Psoas muscle (tissue), 8 donors: ENCODE results near the gene ZNF174. TPM values are rescaled to one million over a fixed set of nuclear protein-coding genes. Genes with fewer than 3 reads are reported as not detected.

Experiments
- ATAC-seq, 4 donors: fragments of 200-7000 bp; cut with Tn5 transposase; one replicate each; pipeline ENCODE4 v1.9.1; 2020; ENCODE audit warnings: moderate library complexity in 3 of 4, mild to moderate bottlenecking in 2 of 4
- DNase-seq, 2 donors: peaks; one replicate each; pipeline ENCODE4 v3.0.0-alpha.2; 2020
- H3K27ac ChIP-seq: fragments of 200-600 bp; one replicate; pipeline ENCODE4 v1.8.0; 2022
- H3K27me3 ChIP-seq, 3 donors: fragments of 200-600 bp in 1 of 3; one replicate each; pipeline versions ENCODE4 v1.6.1 to v1.8.0; 2013 to 2022; ENCODE audit warnings: low read length in 2 of 3, mild to moderate bottlenecking in 2 of 3, moderate library complexity in 1 of 3; ENCODE audit not compliant: insufficient read depth in 3 of 3
- H3K36me3 ChIP-seq, 2 donors: fragments of 200-600 bp in 1 of 2; one replicate each; pipeline versions ENCODE4 v1.6.1 to v1.8.0; 2013 to 2022; ENCODE audit warnings: low read depth in 1 of 2, mild to moderate bottlenecking in 1 of 2, moderate library complexity in 1 of 2; ENCODE audit not compliant: insufficient read depth in 1 of 2
- H3K4me1 ChIP-seq: fragments of 200-600 bp; one replicate; pipeline ENCODE4 v1.8.0; 2022
- H3K4me3 ChIP-seq: fragments of 200-600 bp; one replicate; pipeline ENCODE4 v1.8.0; 2022; ENCODE audit warnings: mild to moderate bottlenecking
- H3K9me3 ChIP-seq: fragments of 200-600 bp; one replicate; pipeline ENCODE4 v1.8.0; 2022
- WGBS, 3 donors: extraction: QIAGEN DNeasy Blood & Tissue Kit; methylation state at CpG; one replicate each; pipeline versions ENCODE4 v1.1.6 to v1.1.7; 2013; 5-methylcytosine and 5-hydroxymethylcytosine counted together
- intact Hi-C, 2 donors: fragments of 100-400 bp; cut with DNase I; formaldehyde crosslinking; loops; one replicate each; pipeline versions ENCODE4 v1.11.0 to v1.14.2; 2022
- long read RNA-seq, 2 donors: library from polyadenylated mRNA; unstranded; transcript quantifications; one replicate each; pipeline ENCODE4 v2.0.0, GENCODE V29; 2021
- polyA plus RNA-seq, 3 donors: library from polyadenylated mRNA; stranded (reverse); fragments of 200-250 nt; gene quantifications; one replicate each; pipeline ENCODE4 v1.2.3, GENCODE V29; 2013
- total RNA-seq, 4 donors: library from RNA; stranded (reverse); fragmentation: NEBNext Ultra II Directional in 2 of 4; extraction: Animal tissue kit (Norgen Biotek cat#: 25700) in 2 of 4; gene quantifications; one replicate each; pipeline versions ENCODE4 v1.2.1 to v1.2.4, GENCODE V29; 2021 to 2023
- TF ChIP-seq, protein P1 (sequence below): fragments of 200-600 bp; IDR thresholded peaks from one replicate; pipeline ENCODE4 v1.8.0; 2022; ENCODE audit warnings: antibody characterized with exemption
- donor health status: healthy with polysubstance abuse.
- donor health status: DM: no; HTN: no; CAD: no; lungs with moderate emphysema.
- donor health status: Bipolar disorder and iron deficiency.
- donor health status: healthy.
- donor health status: DM: yes; HTN: yes; CAD: no.
- donor health status: DM: no; HTN: no; CAD: no.
- donor health status: DM: no; HTN: no; CAD: no.
- donor health status: DM: yes; HTN: yes; CAD: no.

Gene ZNF174
- total RNA-seq, result 1 to 10 TPM; 6.2 to 8.4 (median 7.6) TPM
- 10 to 100 TPM in 1 of 3 donors, 1 to 10 TPM in 2; 6.1 to 23.3 (median 6.5) TPM for polyA plus RNA-seq
- long read RNA-seq, donor 1, partial matches to known transcripts, result 0 of 2 reads
- long read RNA-seq, donor 1, other reads (novel, unspliced or antisense), result 0 of 2 reads
- long read RNA-seq, donor 2, transcript ZNF174-202 (3 exons, 1,557 nt), result minor isoform, 9 of 22 reads
- long read RNA-seq, donor 2, transcript ZNF174-201 (3 exons, 2,260 nt), result major isoform, 13 of 22 reads
- long read RNA-seq, donor 2, partial matches to known transcripts, result 0 of 22 reads
- long read RNA-seq, donor 2, other reads (novel, unspliced or antisense), result 0 of 22 reads

DNA sequence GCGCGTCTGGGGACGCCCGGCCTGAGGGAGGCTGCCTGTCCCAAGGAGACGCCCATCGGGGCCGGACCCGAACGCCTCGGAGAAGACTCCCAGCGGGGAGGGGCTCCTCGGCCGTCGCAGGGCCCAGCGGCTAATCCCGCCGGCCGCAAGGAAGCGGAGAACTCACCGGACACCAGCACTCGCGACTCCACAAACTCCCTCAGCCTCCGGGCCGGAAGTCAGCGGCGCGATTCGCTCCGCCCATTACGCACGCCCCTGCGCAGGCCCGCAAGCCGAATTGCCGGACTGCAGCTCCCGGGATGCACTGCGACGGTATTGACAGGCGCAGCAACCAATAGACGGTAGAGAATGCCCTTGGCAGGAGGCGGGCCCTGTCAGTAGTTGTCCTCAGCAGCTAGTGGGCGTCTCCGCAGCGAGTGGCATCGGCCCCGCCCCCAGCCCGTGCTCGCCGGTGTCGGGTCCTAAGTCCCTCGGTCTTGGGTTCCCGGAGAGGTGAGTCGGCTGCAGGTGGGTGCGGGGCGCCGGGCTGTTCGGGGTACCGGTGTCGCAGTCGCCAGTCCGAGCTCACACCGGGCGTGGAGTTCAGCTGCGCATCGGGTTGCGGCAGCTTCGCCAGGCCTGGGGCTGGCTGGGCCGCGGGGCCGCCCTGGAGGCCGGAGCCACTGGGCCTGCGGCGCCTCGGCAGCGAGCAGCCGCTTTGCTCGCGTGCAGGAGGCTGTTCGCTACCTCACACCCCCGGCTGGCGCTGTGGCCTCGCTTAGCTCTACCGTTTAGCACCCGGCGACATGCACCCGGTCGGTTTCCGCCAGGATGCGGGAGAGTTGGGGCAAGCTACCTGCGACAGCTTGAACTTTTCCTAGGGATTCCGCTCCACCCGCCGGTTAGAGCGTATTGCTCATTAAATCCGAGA lies at the start of gene ZNF174, which contains the start of gene ZSCAN32:
ZNF174 (plus strand) TSS at position 437 of the 910 bp plus-strand sequence. CDS start 790 bp downstream, outside the sequence.
ZSCAN32 (minus strand) TSS at position 226 of the 910 bp plus-strand sequence. CDS start 3,447 bp downstream, outside the sequence.
- TF ChIP-seq, protein P1, sequence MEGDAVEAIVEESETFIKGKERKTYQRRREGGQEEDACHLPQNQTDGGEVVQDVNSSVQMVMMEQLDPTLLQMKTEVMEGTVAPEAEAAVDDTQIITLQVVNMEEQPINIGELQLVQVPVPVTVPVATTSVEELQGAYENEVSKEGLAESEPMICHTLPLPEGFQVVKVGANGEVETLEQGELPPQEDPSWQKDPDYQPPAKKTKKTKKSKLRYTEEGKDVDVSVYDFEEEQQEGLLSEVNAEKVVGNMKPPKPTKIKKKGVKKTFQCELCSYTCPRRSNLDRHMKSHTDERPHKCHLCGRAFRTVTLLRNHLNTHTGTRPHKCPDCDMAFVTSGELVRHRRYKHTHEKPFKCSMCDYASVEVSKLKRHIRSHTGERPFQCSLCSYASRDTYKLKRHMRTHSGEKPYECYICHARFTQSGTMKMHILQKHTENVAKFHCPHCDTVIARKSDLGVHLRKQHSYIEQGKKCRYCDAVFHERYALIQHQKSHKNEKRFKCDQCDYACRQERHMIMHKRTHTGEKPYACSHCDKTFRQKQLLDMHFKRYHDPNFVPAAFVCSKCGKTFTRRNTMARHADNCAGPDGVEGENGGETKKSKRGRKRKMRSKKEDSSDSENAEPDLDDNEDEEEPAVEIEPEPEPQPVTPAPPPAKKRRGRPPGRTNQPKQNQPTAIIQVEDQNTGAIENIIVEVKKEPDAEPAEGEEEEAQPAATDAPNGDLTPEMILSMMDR, result no peak
- intact Hi-C loops, result loop anchor here (1.0 to 5.0 kb wide), 4 partner anchors 56 to 100 kb away; partner anchors contain the start of genes CLUAP1 (in 1 of the 2), TIGD7 (in 1 of the 2) and ZNF75A (in 1 of the 2)
- peak; percentile 99 for DNase-seq
- 0% methylated on average over 75 to 95 of the region's 95 CpGs for WGBS, 3 donors
- ATAC-seq, result peak; percentile 99 to 100 (median 100)
- Histone ChIP-seq H3K27ac (peak within 1 kb of the TSS; percentile 90), H3K4me3 (peak within 1 kb of the TSS; percentile 98), H3K9me3 (peaks cover 45% of the 10 kb centered on the region), H3K27me3 (no peaks in the 10 kb centered on the region), H3K4me1 (peaks cover 12% of the 10 kb centered on the region), H3K36me3 (peaks cover 17 to 54% of the 10 kb centered on the region in 2 donors)

- intact Hi-C loops, result no loop called here
- Histone ChIP-seq H3K27ac (no peak within 1 kb of the TSS), H3K4me1 (no peaks in the 10 kb centered on the region), H3K4me3 (no peak within 1 kb of the TSS), H3K36me3 (no peaks in the 10 kb centered on the region), H3K27me3 (no peaks in the 10 kb centered on the region), H3K9me3 (peaks cover 4% of the 10 kb centered on the region)
- ATAC-seq (no peak), DNase-seq (no peak)
- WGBS, 3 donors, result 61 to 64% (median 63%) methylated on average over 3 of the region's 3 CpGs
- TF ChIP-seq, protein P1, result no peak
Measured at GRCh38 chr16:3355589-3355988, 45.4 kb upstream of the ZNF174 start, which contains the start of gene OR2C1. TSS of gene OR2C1 (plus strand) at chr16:3355889. CDS start at chr16:3355941, 52 bp downstream.

DNA sequence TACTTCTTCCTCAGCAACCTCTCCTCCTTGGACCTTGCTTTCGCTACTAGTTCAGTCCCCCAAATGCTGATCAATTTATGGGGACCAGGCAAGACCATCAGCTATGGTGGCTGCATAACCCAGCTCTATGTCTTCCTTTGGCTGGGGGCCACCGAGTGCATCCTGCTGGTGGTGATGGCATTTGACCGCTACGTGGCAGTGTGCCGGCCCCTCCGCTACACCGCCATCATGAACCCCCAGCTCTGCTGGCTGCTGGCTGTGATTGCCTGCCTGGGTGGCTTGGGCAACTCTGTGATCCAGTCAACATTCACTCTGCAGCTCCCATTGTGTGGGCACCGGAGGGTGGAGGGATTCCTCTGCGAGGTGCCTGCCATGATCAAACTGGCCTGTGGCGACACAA lies 44.9 kb upstream of the ZNF174 start:
- intact Hi-C loops, result no loop called here
- no peak overlapping the region for H3K4me3 ChIP-seq
- no peak overlapping the region for H3K27ac ChIP-seq
- H3K27me3 ChIP-seq, result no peaks in the 10 kb centered on the region
- DNase-seq, result no peak
- H3K4me1 ChIP-seq, result no peaks in the 10 kb centered on the region
- WGBS, 3 donors, result 77 to 84% (median 81%) methylated on average over 10 of the region's 10 CpGs
- H3K36me3 ChIP-seq, result no peaks in the 10 kb centered on the region
- H3K9me3 ChIP-seq, result peaks cover 4% of the 10 kb centered on the region
- ATAC-seq, result no peak
- TF ChIP-seq, protein P1, result no peak

DNA sequence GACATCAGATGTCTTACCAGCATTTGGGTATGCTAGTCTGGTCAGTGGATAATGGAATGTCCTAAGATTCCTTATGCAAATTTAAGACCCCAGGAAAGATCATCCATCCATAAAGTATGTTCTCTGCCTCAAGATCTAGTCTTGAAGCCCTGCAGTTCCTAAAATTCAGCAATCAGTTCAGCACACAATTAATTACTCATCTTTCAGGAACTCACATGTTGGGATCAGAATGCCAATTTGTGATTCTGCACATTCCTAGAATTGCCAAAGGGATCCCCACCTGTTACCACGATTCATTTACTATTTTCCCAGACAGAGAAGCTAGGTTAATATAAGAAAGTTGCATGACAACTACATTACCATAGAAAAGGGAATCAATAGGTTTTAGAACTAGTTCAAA lies 42.1 kb upstream of the ZNF174 start:
- WGBS, 3 donors, result 15 to 24% (median 19%) methylated on average over 1 of the region's 1 CpG
- Histone ChIP-seq H3K27ac (no peak overlapping the region), H3K27me3 (no peaks in the 10 kb centered on the region), H3K36me3 (no peaks in the 10 kb centered on the region), H3K4me3 (no peak overlapping the region), H3K4me1 (no peaks in the 10 kb centered on the region), H3K9me3 (peaks cover 2% of the 10 kb centered on the region)
- TF ChIP-seq, protein P1, result no peak
- ATAC-seq (no peak), DNase-seq (no peak)
- intact Hi-C loops, result no loop called here
